ENCODE measurements around the gene HOXA10.
A peak's percentile ranks its signal among the peaks of the same experiment; 100 is the strongest.

HOXA10 gene

GRCh38 chr7:27163288-27164044, 10.7 kb downstream of the HOXA10 start:
- Histone ChIP-seq H3K4me1 (no peaks in the 10 kb centered on the region), H3K27me3 (peaks cover 97% of the 10 kb centered on the region), H3K36me3 (no peaks in the 10 kb centered on the region), H3K9me3 (no peaks in the 10 kb centered on the region), H3K4me3 (ENCODE audit: low read depth, low read length) (no peak overlapping the region)
- TF ChIP-seq CTCF (IDR thresholded peaks at IDR 0.05; ENCODE audit: low read depth, low read length): no peak
- no peak for DNase-seq

- Histone ChIP-seq H3K36me3 (no peaks in the 10 kb centered on the region), H3K4me1 (no peaks in the 10 kb centered on the region), H3K9me3 (no peaks in the 10 kb centered on the region), H3K27me3 (peaks cover 97% of the 10 kb centered on the region), H3K4me3 (ENCODE audit: low read depth, low read length) (no peak overlapping the region)
- TF ChIP-seq CTCF (IDR thresholded peaks at IDR 0.05; ENCODE audit: low read depth, low read length): no peak
- no peak for DNase-seq
These were observed 11.4 kb downstream of the HOXA10 start for GRCh38 chr7:27162561-27163287.

- H3K4me3 ChIP-seq (ENCODE audit: low read depth, low read length): no peak overlapping the region
- no peaks in the 10 kb centered on the region for H3K4me1 ChIP-seq
- TF ChIP-seq CTCF (IDR thresholded peaks at IDR 0.05; ENCODE audit: low read depth, low read length): no peak
- H3K27me3 ChIP-seq: peaks cover 97% of the 10 kb centered on the region
- H3K9me3 ChIP-seq: no peaks in the 10 kb centered on the region
- no peaks in the 10 kb centered on the region for H3K36me3 ChIP-seq
- DNase-seq: no peak
These were observed 12.2 kb downstream of the HOXA10 start for GRCh38 chr7:27161721-27162560.

GRCh38 chr7:27161214-27161720, 12.9 kb downstream of the HOXA10 start:
- peaks cover 97% of the 10 kb centered on the region for H3K27me3 ChIP-seq
- no peak for DNase-seq

GRCh38 chr7:27160546-27161213, 13.4 kb downstream of the HOXA10 start:
- DNase-seq: peak; percentile 83
- H3K4me1 ChIP-seq: no peaks in the 10 kb centered on the region
- H3K36me3 ChIP-seq: no peaks in the 10 kb centered on the region
- peak overlapping the region; percentile 58 for H3K4me3 ChIP-seq (ENCODE audit: low read depth, low read length)
- peaks cover 97% of the 10 kb centered on the region for H3K27me3 ChIP-seq
- H3K9me3 ChIP-seq: no peaks in the 10 kb centered on the region
- peak; percentile 90 for TF ChIP-seq CTCF (IDR thresholded peaks at IDR 0.05; ENCODE audit: low read depth, low read length)

More at GRCh38 chr7:27161214-27161720, 12.9 kb downstream of the HOXA10 start:
- Histone ChIP-seq H3K9me3 (no peaks in the 10 kb centered on the region), H3K4me3 (ENCODE audit: low read depth, low read length) (peak overlapping the region; percentile 58), H3K36me3 (no peaks in the 10 kb centered on the region), H3K4me1 (no peaks in the 10 kb centered on the region)
- TF ChIP-seq CTCF (IDR thresholded peaks at IDR 0.05; ENCODE audit: low read depth, low read length): no peak
